VCaP (cell line): ENCODE measurements around the gene ERP44.

Experiments used
- H3K27ac ChIP-seq: fragments of 450-650 bp; 2 replicates; pipeline ENCODE4 v1.5.1; 2017
- TF ChIP-seq, protein P1 (sequence below): fragments of 450-650 bp; conservative IDR thresholded peaks from 2 replicates; pipeline ENCODE4 v1.5.1; 2017; ENCODE audit warnings: mild to moderate bottlenecking, moderate library complexity

Gene ERP44

GRCh38 chr9:100019541-100019940 lies 79.3 kb downstream of the ERP44 start:
- TF ChIP-seq, protein P1, sequence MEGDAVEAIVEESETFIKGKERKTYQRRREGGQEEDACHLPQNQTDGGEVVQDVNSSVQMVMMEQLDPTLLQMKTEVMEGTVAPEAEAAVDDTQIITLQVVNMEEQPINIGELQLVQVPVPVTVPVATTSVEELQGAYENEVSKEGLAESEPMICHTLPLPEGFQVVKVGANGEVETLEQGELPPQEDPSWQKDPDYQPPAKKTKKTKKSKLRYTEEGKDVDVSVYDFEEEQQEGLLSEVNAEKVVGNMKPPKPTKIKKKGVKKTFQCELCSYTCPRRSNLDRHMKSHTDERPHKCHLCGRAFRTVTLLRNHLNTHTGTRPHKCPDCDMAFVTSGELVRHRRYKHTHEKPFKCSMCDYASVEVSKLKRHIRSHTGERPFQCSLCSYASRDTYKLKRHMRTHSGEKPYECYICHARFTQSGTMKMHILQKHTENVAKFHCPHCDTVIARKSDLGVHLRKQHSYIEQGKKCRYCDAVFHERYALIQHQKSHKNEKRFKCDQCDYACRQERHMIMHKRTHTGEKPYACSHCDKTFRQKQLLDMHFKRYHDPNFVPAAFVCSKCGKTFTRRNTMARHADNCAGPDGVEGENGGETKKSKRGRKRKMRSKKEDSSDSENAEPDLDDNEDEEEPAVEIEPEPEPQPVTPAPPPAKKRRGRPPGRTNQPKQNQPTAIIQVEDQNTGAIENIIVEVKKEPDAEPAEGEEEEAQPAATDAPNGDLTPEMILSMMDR, result no peak
- no peak overlapping the region for H3K27ac ChIP-seq

- TF ChIP-seq, protein P1, result no peak
- H3K27ac ChIP-seq, result no peak overlapping the region
Measured at GRCh38 chr9:100014846-100015245, 84.0 kb downstream of the ERP44 start.

DNA sequence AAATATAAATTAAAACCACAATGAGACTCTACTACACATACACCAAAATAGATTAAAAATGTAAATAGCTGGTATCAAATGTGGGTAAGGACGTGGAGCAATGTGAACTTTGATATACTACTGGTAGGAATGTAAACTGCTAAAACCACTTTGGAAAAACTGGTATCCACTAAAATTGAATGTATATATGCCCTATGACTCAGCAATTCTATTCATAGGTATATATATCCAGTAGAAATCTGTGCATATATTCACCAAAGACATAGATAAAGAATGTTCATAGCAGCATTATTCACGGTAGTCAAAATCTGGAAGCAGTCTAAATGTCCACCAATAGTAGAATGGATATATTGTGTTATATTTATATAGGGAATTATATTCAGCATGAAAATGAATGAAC lies 85.2 kb downstream of the ERP44 start:
- TF ChIP-seq, protein P1, result no peak
- H3K27ac ChIP-seq, result no peak overlapping the region

- H3K27ac ChIP-seq, result no peak overlapping the region
- TF ChIP-seq, protein P1, result no peak
Measured at GRCh38 chr9:100012279-100012678, 86.5 kb downstream of the ERP44 start.

DNA sequence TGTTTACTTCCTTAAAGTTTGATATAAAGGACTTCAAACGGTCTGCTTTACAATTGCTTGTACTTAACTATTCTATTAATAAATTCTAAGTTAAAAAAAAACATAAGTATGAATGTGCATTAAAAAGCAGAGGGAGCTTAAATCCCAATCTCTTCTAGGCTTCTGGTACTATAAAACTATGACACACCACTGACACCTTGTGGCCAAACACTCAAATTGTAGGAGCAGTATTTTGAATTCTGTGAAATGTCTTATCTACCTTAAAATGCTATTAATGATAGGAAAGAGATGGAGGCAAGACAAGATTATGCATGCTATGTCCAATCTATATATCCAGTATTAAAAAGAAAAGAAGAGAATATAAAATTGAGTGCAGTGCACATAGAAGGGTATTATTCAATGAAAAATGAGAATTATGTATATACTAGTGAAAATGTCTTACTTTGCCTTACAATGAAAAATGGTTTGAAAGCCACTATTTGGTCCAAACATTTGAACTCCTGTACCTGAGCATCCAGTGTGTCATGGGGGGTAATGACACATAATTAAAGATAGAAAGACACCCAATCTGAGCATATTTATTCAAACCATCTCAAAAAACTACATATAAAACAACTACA lies 87.6 kb downstream of the ERP44 start:
- H3K27ac ChIP-seq, result no peak overlapping the region
- TF ChIP-seq, protein P1, result peak; percentile 76

DNA sequence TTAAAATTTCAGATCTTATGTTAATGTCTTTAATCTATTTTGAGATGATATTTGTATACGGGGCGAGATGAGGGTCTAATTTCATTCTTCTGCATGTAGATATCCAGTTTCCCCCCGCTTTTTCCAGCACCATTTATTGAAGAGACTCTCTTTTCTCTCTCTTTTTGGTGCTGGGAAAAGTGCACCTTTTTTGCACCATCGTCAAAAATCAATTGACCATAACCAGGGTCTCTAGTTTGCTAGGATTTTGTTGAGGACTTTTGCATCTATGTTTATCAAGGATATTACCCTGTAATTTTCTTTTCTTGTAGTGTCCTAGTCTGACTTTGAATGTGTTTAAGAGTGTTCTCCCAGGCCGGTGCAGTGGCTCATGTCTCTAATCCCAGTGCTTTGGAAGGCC lies 99.0 kb downstream of the ERP44 start:
- TF ChIP-seq, protein P1, result no peak
- no peak overlapping the region for H3K27ac ChIP-seq

GRCh38 chr9:99998866-99999265 lies 99.9 kb downstream of the ERP44 start:
- H3K27ac ChIP-seq, result no peak overlapping the region
- TF ChIP-seq, protein P1, result no peak
